A549 (cell line): ENCODE results near the gene ITSN2. TPM values are rescaled to one million over a fixed set of nuclear protein-coding genes. Genes with fewer than 3 reads are reported as not detected.

Experiments used
- ATAC-seq, 2 experiments: fragments of 200-7000 bp in 1 of 2; fragments of >200 bp in 1 of 2; cut with Nextera tagmentation in 1 of 2; cut with Tn5 transposase in 1 of 2; 3 replicates each; pipeline versions ENCODE4 v1.8.0 to v1.9.1; 2018 to 2020; ENCODE audit warnings: mild to moderate bottlenecking in 1 of 2, moderate library complexity in 1 of 2
- CTCF ChIA-PET: fragments of 300-600 bp; sonication (Branson Sonifier 250); formaldehyde crosslinking; extraction: SDS; loops from one replicate; lab custom pipeline; 2021; ENCODE audit warnings: antibody characterized with exemption, inconsistent platforms; lab: Yijun Ruan, JAX
- POLR2A ChIA-PET: fragments of 350-600 bp; formaldehyde crosslinking; extraction: SDS; loops from one replicate; lab custom pipeline; 2021; ENCODE audit warnings: antibody characterized with exemption, inconsistent platforms; lab: Yijun Ruan, JAX
- DNase-seq, 2 experiments: peaks; one replicate each; pipeline versions ENCODE4 v3.0.0 to v3.0.0-alpha.2; 2011 to 2016; ENCODE audit warnings: low read depth in 1 of 2, low spot score in 1 of 2
- FAIRE-seq: peaks from 2 replicates; lab custom pipeline; 2011; peaks lifted over from hg19 to GRCh38; lab: Jason Lieb, UNC
- H3K27ac ChIP-seq, 2 experiments: fragments of >200 bp; sonication (Bioruptor Twin); formaldehyde crosslinking; 3 replicates each; pipeline ENCODE4 v1.5.1; 2016 to 2017
- H3K4me1 ChIP-seq: fragments of >200 bp; sonication (Bioruptor Twin); formaldehyde crosslinking; 3 replicates; pipeline ENCODE4 v1.6.1; 2016
- H3K4me2 ChIP-seq: fragments of >200 bp; sonication (Bioruptor Twin); formaldehyde crosslinking; 3 replicates; pipeline ENCODE4 v1.6.1; 2016
- H3K4me3 ChIP-seq: fragments of >200 bp; sonication (Bioruptor Twin); formaldehyde crosslinking; 3 replicates; pipeline ENCODE4 v1.5.1; 2016
- H3K9me3 ChIP-seq: fragments of >200 bp; sonication (Bioruptor Twin); formaldehyde crosslinking; 3 replicates; pipeline ENCODE4 v1.6.1; 2016
- BHLHE40 ChIP-seq: IDR thresholded peaks from 2 replicates; pipeline ENCODE4 v1.6.1; 2012; ENCODE audit warnings: low read depth, low read length, inconsistent platforms
- CBX8 ChIP-seq: fragments of 200-600 bp; sonication (generic); IDR thresholded peaks from 2 replicates; pipeline ENCODE4 v1.6.1; 2016
- CEBPB ChIP-seq, 2 experiments: fragments of >200 bp in 1 of 2; sonication (Bioruptor Twin) in 1 of 2; formaldehyde crosslinking in 1 of 2; IDR thresholded peaks; 2 replicates each; pipeline ENCODE4 v1.6.1; 2012 to 2016
- CHD2 ChIP-seq: fragments of 150-350 bp; IDR thresholded peaks from 2 replicates; pipeline ENCODE4 v1.6.1; 2014; ENCODE audit warnings: low read length; ENCODE audit not compliant: partially characterized antibody
- CHD4 ChIP-seq: fragments of 200-600 bp; sonication (generic); IDR thresholded peaks from 2 replicates; pipeline ENCODE4 v1.6.1; 2016; ENCODE audit warnings: antibody characterized with exemption, mild to moderate bottlenecking, borderline replicate concordance
- ESRRA ChIP-seq: fragments of 150-350 bp; IDR thresholded peaks from 2 replicates; pipeline ENCODE4 v1.6.1; 2014; ENCODE audit warnings: mild to moderate bottlenecking, low read length, borderline replicate concordance
- FOSB ChIP-seq: fragments of 250-450 bp; sonication (Bioruptor Pico); IDR thresholded peaks from 2 replicates; pipeline ENCODE4 v1.5.0; 2020; ENCODE audit warnings: mild to moderate bottlenecking, moderate library complexity
- FOSL2 ChIP-seq, 2 experiments: fragments of 450-650 bp in 1 of 2; fragments of >200 bp in 1 of 2; sonication (Bioruptor Twin) in 1 of 2; formaldehyde crosslinking; IDR thresholded peaks; 2 replicates each; pipeline versions ENCODE4 v1.5.0 to v1.6.1; 2016 to 2020; ENCODE audit warnings: mild to moderate bottlenecking in 1 of 2, moderate library complexity in 1 of 2
- FOXS1 ChIP-seq: fragments of 250-450 bp; sonication (Bioruptor Pico); IDR thresholded peaks from 2 replicates; pipeline ENCODE4 v1.5.0; 2020; ENCODE audit warnings: mild to moderate bottlenecking, moderate library complexity
- GATA3 ChIP-seq: IDR thresholded peaks from 2 replicates; pipeline ENCODE4 v1.6.1; 2012; ENCODE audit warnings: borderline replicate concordance
- HEYL ChIP-seq: fragments of 250-450 bp; sonication (Bioruptor Pico); IDR thresholded peaks from 2 replicates; pipeline ENCODE4 v1.8.0; 2021; ENCODE audit warnings: mild to moderate bottlenecking, moderate library complexity
- HOXB5 ChIP-seq: fragments of 250-450 bp; sonication (Bioruptor Pico); IDR thresholded peaks from 2 replicates; pipeline ENCODE4 v1.5.0; 2020; ENCODE audit warnings: mild to moderate bottlenecking, moderate library complexity
- JUN ChIP-seq, 2 experiments: fragments of >200 bp; sonication (Bioruptor Twin); formaldehyde crosslinking; IDR thresholded peaks; 2 replicates in 1 of 2; 3 replicates in 1 of 2; pipeline ENCODE4 v1.6.1; 2016 to 2017
- JUNB ChIP-seq: fragments of >200 bp; sonication (Bioruptor Twin); formaldehyde crosslinking; IDR thresholded peaks from 2 replicates; pipeline ENCODE4 v1.6.1; 2016
- KDM1A ChIP-seq: fragments of 200-600 bp; sonication (generic); IDR thresholded peaks from 2 replicates; pipeline ENCODE4 v1.6.1; 2016; ENCODE audit warnings: low read depth, mild to moderate bottlenecking
- KDM5A ChIP-seq: fragments of 200-600 bp; sonication (generic); IDR thresholded peaks from 2 replicates; pipeline ENCODE4 v1.6.1; 2016; ENCODE audit warnings: antibody characterized with exemption, mild to moderate bottlenecking
- MAFK ChIP-seq: fragments of 450-650 bp; IDR thresholded peaks from 2 replicates; pipeline ENCODE4 v1.6.1; 2014; ENCODE audit not compliant: partially characterized antibody
- MYC ChIP-seq: IDR thresholded peaks from 2 replicates; pipeline ENCODE4 v1.6.1; 2012; ENCODE audit warnings: mild to moderate bottlenecking, inconsistent platforms, low read length, improper control_type of control experiment, borderline replicate concordance
- NPAS2 ChIP-seq: fragments of 250-450 bp; sonication (Bioruptor Pico); IDR thresholded peaks from 2 replicates; pipeline ENCODE4 v1.8.0; 2022; ENCODE audit warnings: mild to moderate bottlenecking, moderate library complexity, borderline replicate concordance
- PHF8 ChIP-seq: fragments of 200-600 bp; sonication (generic); IDR thresholded peaks from 2 replicates; pipeline ENCODE4 v1.6.1; 2016; ENCODE audit warnings: low read depth, mild to moderate bottlenecking, antibody characterized with exemption, moderate library complexity, borderline replicate concordance
- POLR2A ChIP-seq: IDR thresholded peaks from 2 replicates; pipeline ENCODE4 v1.6.1; 2012; ENCODE audit warnings: mild to moderate bottlenecking, low read length
- RCOR1 ChIP-seq: fragments of 150-350 bp; IDR thresholded peaks from 2 replicates; pipeline ENCODE4 v1.6.1; 2014; ENCODE audit warnings: antibody characterized with exemption, low read length, low read depth
- RFX5 ChIP-seq: fragments of 450-650 bp; IDR thresholded peaks from 2 replicates; pipeline ENCODE4 v1.7.1; 2014; ENCODE audit warnings: antibody characterized with exemption, mild to moderate bottlenecking, moderate library complexity
- RNF2 ChIP-seq: fragments of 200-600 bp; sonication (generic); IDR thresholded peaks from 2 replicates; pipeline ENCODE4 v1.6.1; 2016; ENCODE audit warnings: low read depth, mild to moderate bottlenecking, antibody characterized with exemption, moderate library complexity, borderline replicate concordance
- SMC3 ChIP-seq: fragments of >200 bp; sonication (Bioruptor Twin); formaldehyde crosslinking; IDR thresholded peaks from 3 replicates; pipeline ENCODE4 v1.6.1; 2018; ENCODE audit warnings: inconsistent platforms
- TP53 ChIP-seq: fragments of 250-450 bp; sonication (Bioruptor Pico); IDR thresholded peaks from 2 replicates; pipeline ENCODE4 v1.5.0; 2021; ENCODE audit warnings: mild to moderate bottlenecking, moderate library complexity
- ZC3H11A ChIP-seq: fragments of 450-650 bp; IDR thresholded peaks from 2 replicates; pipeline ENCODE4 v1.6.1; 2014; ENCODE audit warnings: antibody characterized with exemption, mild to moderate bottlenecking
- ZNF302 ChIP-seq: fragments of 250-450 bp; sonication (Bioruptor Pico); IDR thresholded peaks from 2 replicates; pipeline ENCODE4 v1.9.0; 2021; ENCODE audit warnings: inconsistent platforms, mild to moderate bottlenecking, moderate library complexity
- WGBS: methylation state at CpG from one replicate; pipeline ENCODE4 v1.1.6; 2017; ENCODE audit errors: missing lambda C conversion rate; 5-methylcytosine and 5-hydroxymethylcytosine counted together
- polyA plus RNA-seq, 4 experiments: library from polyadenylated mRNA; depleted of rRNA in 3 of 4; stranded (reverse); fragments of >200 nt; fragmentation: RNase III in 1 of 4; extraction: RNeasy Plus Mini Kit Qiagen cat#74134 plus additional on column Dnase treatment in 1 of 4; gene quantifications; 2 replicates in 3 of 4; 3 replicates in 1 of 4; pipeline ENCODE4 v1.2.3, GENCODE V29; 2011 to 2017
- TF ChIP-seq, protein P1 (sequence below): fragments of 150-350 bp; IDR thresholded peaks from 2 replicates; pipeline ENCODE4 v1.6.1; 2014; ENCODE audit warnings: low read depth, mild to moderate bottlenecking, low read length
- TF ChIP-seq, protein P2 (sequence below): fragments of 450-650 bp; IDR thresholded peaks from 2 replicates; pipeline ENCODE4 v1.6.1; 2014; ENCODE audit warnings: antibody characterized with exemption
- TF ChIP-seq, protein P3 (sequence below): fragments of >200 bp; sonication (Bioruptor Twin); formaldehyde crosslinking; IDR thresholded peaks from 2 replicates; pipeline ENCODE4 v1.6.1; 2016
- TF ChIP-seq, protein P4 (sequence below): fragments of 250-450 bp; sonication (Bioruptor Pico); IDR thresholded peaks from 2 replicates; pipeline ENCODE4 v1.5.0; 2021; ENCODE audit warnings: mild to moderate bottlenecking, moderate library complexity, borderline replicate concordance
- TF ChIP-seq, protein P5 (sequence below): IDR thresholded peaks from 2 replicates; pipeline ENCODE4 v1.6.1; 2012
- TF ChIP-seq, protein P6 (sequence below): fragments of >200 bp; sonication (Bioruptor Twin); formaldehyde crosslinking; IDR thresholded peaks from 3 replicates; pipeline ENCODE4 v1.6.1; 2016

The ITSN2 gene
- polyA plus RNA-seq, 2 of the 4 experiments (the other 2 are of a cell fraction), result 19.8 to 48.3 TPM

DNA sequence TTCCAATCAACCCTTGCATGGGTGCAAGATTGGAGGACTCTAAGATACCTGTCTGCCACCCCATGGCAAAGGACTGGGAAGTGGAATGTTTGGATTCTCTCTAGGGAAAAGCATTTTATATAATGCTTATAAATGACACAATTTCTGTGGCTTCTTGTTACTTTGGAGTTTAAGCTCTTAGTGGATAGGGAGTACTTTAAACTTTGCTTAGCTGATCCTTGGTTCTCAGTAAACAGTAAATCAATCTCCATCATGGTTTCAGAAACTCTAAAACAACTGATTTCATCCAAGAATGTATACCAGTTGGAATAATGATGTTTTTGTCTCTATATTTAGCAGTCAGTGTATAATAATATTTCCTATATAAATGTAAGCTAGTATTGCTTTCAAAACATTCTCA lies 199.6 kb downstream of the ITSN2 start:
- POLR2A ChIA-PET, result no interaction called here

DNA sequence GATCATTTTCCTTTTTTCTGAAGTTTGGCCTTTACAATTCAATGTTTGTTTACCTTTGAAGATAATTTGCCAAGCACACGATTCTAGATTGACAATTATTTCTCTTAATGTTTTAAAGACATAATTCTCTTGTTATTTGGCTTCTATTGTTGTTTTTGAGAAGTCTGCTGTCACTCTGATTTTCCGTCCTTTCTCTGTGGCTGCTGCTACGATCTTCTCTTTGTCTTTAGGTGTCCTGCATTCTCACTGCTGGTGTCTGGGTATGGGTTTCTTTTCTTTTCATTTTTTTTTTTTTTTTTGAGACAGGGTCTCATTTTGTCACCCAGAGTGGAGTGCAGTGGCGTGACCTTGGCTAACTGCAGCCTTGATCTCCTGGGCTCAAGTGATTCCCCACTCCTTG lies 200.6 kb downstream of the ITSN2 start:
- 77% methylated on average over 4 of the region's 4 CpGs for WGBS
- ChIA-PET CTCF (interaction anchor here (2.2 kb wide), 1 partner anchor 75 kb away, joined by 7 read pairs; the partner anchor contains the start of gene TP53I3), POLR2A (no interaction called here)
- H3K4me1 ChIP-seq, result no peaks in the 10 kb centered on the region
- no peak overlapping the region for H3K4me2 ChIP-seq
- DNase-seq (no peak), ATAC-seq (no peak), FAIRE-seq (no peak)
- H3K4me3 ChIP-seq, result no peak overlapping the region
- TF ChIP-seq ESRRA (no peak), RNF2 (no peak), PHF8 (no peak), MAFK (no peak), SMC3 (no peak), FOXS1 (CRISPR knock-in tag) (no peak), CEBPB (IDR thresholded peaks at IDR 0.05) (no peak), GATA3 (no peak), HEYL (CRISPR knock-in tag) (no peak), RCOR1 (no peak), BHLHE40 (no peak), JUN (IDR thresholded peaks at IDR 0.05) (no peak), ZC3H11A (no peak), TP53 (CRISPR knock-in tag) (no peak), POLR2A (no peak)
- TF ChIP-seq, protein P1, sequence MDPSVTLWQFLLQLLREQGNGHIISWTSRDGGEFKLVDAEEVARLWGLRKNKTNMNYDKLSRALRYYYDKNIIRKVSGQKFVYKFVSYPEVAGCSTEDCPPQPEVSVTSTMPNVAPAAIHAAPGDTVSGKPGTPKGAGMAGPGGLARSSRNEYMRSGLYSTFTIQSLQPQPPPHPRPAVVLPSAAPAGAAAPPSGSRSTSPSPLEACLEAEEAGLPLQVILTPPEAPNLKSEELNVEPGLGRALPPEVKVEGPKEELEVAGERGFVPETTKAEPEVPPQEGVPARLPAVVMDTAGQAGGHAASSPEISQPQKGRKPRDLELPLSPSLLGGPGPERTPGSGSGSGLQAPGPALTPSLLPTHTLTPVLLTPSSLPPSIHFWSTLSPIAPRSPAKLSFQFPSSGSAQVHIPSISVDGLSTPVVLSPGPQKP, result no peak
- TF ChIP-seq, protein P2, sequence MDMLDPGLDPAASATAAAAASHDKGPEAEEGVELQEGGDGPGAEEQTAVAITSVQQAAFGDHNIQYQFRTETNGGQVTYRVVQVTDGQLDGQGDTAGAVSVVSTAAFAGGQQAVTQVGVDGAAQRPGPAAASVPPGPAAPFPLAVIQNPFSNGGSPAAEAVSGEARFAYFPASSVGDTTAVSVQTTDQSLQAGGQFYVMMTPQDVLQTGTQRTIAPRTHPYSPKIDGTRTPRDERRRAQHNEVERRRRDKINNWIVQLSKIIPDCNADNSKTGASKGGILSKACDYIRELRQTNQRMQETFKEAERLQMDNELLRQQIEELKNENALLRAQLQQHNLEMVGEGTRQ, result no peak
- TF ChIP-seq, protein P3, sequence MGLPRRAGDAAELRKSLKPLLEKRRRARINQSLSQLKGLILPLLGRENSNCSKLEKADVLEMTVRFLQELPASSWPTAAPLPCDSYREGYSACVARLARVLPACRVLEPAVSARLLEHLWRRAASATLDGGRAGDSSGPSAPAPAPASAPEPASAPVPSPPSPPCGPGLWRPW, result no peak
- no peak overlapping the region for H3K27ac ChIP-seq
- H3K9me3 ChIP-seq, result 0 out of 3 replicates have a peak, but pooled peaks cover 6% of the 10 kb centered on the region

More for the DNA sequence above, 199.6 kb downstream of the ITSN2 start:
- Histone ChIP-seq H3K4me1 (no peaks in the 10 kb centered on the region), H3K9me3 (0 out of 3 replicates have a peak, but pooled peaks cover 6% of the 10 kb centered on the region), H3K4me2 (no peak overlapping the region), H3K27ac (no peak overlapping the region), H3K4me3 (no peak overlapping the region)
- TF ChIP-seq MYC (no peak), CHD2 (no peak), CHD4 (no peak), HOXB5 (CRISPR knock-in tag) (no peak), POLR2A (no peak), GATA3 (no peak), ZNF302 (CRISPR knock-in tag) (no peak), JUNB (no peak), CBX8 (no peak), RFX5 (no peak), KDM5A (no peak), KDM1A (no peak), FOSB (CRISPR knock-in tag) (no peak), FOSL2 (IDR thresholded peaks at IDR 0.05) (no peak), FOSL2 (CRISPR knock-in tag; IDR thresholded peaks at IDR 0.05) (no peak), NPAS2 (CRISPR knock-in tag) (no peak), BHLHE40 (no peak)
- TF ChIP-seq, protein P4, sequence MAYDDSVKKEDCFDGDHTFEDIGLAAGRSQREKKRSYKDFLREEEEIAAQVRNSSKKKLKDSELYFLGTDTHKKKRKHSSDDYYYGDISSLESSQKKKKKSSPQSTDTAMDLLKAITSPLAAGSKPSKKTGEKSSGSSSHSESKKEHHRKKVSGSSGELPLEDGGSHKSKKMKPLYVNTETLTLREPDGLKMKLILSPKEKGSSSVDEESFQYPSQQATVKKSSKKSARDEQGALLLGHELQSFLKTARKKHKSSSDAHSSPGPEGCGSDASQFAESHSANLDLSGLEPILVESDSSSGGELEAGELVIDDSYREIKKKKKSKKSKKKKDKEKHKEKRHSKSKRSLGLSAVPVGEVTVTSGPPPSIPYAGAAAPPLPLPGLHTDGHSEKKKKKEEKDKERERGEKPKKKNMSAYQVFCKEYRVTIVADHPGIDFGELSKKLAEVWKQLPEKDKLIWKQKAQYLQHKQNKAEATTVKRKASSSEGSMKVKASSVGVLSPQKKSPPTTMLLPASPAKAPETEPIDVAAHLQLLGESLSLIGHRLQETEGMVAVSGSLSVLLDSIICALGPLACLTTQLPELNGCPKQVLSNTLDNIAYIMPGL (CRISPR knock-in tag), result no peak
- TF ChIP-seq, protein P5, sequence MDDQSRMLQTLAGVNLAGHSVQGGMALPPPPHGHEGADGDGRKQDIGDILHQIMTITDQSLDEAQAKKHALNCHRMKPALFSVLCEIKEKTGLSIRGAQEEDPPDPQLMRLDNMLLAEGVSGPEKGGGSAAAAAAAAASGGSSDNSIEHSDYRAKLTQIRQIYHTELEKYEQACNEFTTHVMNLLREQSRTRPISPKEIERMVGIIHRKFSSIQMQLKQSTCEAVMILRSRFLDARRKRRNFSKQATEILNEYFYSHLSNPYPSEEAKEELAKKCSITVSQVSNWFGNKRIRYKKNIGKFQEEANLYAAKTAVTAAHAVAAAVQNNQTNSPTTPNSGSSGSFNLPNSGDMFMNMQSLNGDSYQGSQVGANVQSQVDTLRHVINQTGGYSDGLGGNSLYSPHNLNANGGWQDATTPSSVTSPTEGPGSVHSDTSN, result no peak
- TF ChIP-seq, protein P2, result no peak
- TF ChIP-seq, protein P6, sequence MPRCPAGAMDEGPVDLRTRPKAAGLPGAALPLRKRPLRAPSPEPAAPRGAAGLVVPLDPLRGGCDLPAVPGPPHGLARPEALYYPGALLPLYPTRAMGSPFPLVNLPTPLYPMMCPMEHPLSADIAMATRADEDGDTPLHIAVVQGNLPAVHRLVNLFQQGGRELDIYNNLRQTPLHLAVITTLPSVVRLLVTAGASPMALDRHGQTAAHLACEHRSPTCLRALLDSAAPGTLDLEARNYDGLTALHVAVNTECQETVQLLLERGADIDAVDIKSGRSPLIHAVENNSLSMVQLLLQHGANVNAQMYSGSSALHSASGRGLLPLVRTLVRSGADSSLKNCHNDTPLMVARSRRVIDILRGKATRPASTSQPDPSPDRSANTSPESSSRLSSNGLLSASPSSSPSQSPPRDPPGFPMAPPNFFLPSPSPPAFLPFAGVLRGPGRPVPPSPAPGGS, result no peak
- no peak for FAIRE-seq
- DNase-seq, result no peak
- no peak for ATAC-seq
- CTCF ChIA-PET, result interaction anchor here (1.6 to 6.5 kb wide), 3 partner anchors 18 to 234 kb away, joined by 7 to 51 read pairs (median 7); partner anchors contain the start of genes ATAD2B and TP53I3
